SIG-M5 treated with dmso at 0.1 percent for 504 hours (cell line): ENCODE data around the gene CEP192.
"Not testable (repeated sequence)": the region's sequence is repeated elsewhere in the genome, so short reads cannot be mapped to it uniquely, and the experiment has no call there.

Experiments used
- DNase-seq: peaks from one replicate; lab custom pipeline; 2025; ENCODE audit not compliant: unreplicated experiment; lab: John Stamatoyannopoulos, UW

CEP192 gene

GRCh38 chr18:12990967-12991820, at the start of gene CEP192:
CEP192 (plus strand) TSS chr18:12991362; CDS start chr18:12999425, 8,063 bp downstream.
- peak; percentile 99 for DNase-seq

GRCh38 chr18:12943215-12943614, 47.9 kb upstream of the CEP192 start:
- no peak for DNase-seq

- DNase-seq, result no peak
These were observed 46.5 kb upstream of the CEP192 start for GRCh38 chr18:12944709-12945108.

GRCh38 chr18:12946549-12947284, 44.4 kb upstream of the CEP192 start:
- peak; percentile 80 for DNase-seq

- peak; percentile 97 for DNase-seq
These were observed 43.7 kb upstream of the CEP192 start, which contains the start of gene SEH1L for GRCh38 chr18:12947285-12948049. SEH1L (plus strand) TSS chr18:12948011; CDS start chr18:12948122, 111 bp downstream.

- DNase-seq, result peak; percentile 95
These were observed 42.9 kb upstream of the CEP192 start for GRCh38 chr18:12948050-12948804.

GRCh38 chr18:12958478-12958877, 32.7 kb upstream of the CEP192 start:
- DNase-seq, result no peak

GRCh38 chr18:12960395-12960794, 30.8 kb upstream of the CEP192 start:
- no peak for DNase-seq

GRCh38 chr18:12960853-12961397, 30.2 kb upstream of the CEP192 start:
- DNase-seq, result no peak

GRCh38 chr18:12963069-12963468, 28.1 kb upstream of the CEP192 start:
- no peak for DNase-seq

GRCh38 chr18:12968115-12968514, 23.0 kb upstream of the CEP192 start:
- no peak for DNase-seq

GRCh38 chr18:12968619-12969018, 22.5 kb upstream of the CEP192 start:
- no peak for DNase-seq

GRCh38 chr18:12973562-12974213, 17.5 kb upstream of the CEP192 start:
- no peak for DNase-seq

- no peak for DNase-seq
These were observed 15.7 kb upstream of the CEP192 start for GRCh38 chr18:12975488-12975887.

GRCh38 chr18:12976305-12976704, 14.9 kb upstream of the CEP192 start:
- no peak for DNase-seq

- DNase-seq, result not testable (repeated sequence)
These were observed 11.1 kb upstream of the CEP192 start for GRCh38 chr18:12980065-12980464.

- DNase-seq, result no peak
These were observed 1.6 kb upstream of the CEP192 start for GRCh38 chr18:12989397-12990122.

GRCh38 chr18:12990123-12990475, 1.1 kb upstream of the CEP192 start:
- peak; percentile 37 for DNase-seq

- peak; percentile 49 for DNase-seq
These were observed 558 bp upstream of the CEP192 start for GRCh38 chr18:12990641-12990966.
